Astrocyte of the cerebellum (primary cell): ENCODE results near the gene TMEM18.

ENCODE experiments used
- DNase-seq: peaks from one replicate; pipeline ENCODE4 v3.0.0-alpha.2; 2011; ENCODE audit warnings: low read depth
- H3K4me3 ChIP-seq: 2 replicates; pipeline ENCODE4 v1.5.1; 2011; ENCODE audit warnings: mild to moderate bottlenecking, low read depth, low read length, moderate library complexity
- in situ Hi-C: cut with HindIII; loops from 2 replicates; pipeline ENCODE4 v1.10.0; 2017; ENCODE audit warnings: low sequenced_read_pairs
- TF ChIP-seq, protein P1 (sequence below): IDR thresholded peaks from 2 replicates; pipeline ENCODE4 v1.5.1; 2012; ENCODE audit warnings: low read length, low read depth, moderate library complexity, mild to moderate bottlenecking; ENCODE audit errors: missing control alignments

The TMEM18 gene

DNA sequence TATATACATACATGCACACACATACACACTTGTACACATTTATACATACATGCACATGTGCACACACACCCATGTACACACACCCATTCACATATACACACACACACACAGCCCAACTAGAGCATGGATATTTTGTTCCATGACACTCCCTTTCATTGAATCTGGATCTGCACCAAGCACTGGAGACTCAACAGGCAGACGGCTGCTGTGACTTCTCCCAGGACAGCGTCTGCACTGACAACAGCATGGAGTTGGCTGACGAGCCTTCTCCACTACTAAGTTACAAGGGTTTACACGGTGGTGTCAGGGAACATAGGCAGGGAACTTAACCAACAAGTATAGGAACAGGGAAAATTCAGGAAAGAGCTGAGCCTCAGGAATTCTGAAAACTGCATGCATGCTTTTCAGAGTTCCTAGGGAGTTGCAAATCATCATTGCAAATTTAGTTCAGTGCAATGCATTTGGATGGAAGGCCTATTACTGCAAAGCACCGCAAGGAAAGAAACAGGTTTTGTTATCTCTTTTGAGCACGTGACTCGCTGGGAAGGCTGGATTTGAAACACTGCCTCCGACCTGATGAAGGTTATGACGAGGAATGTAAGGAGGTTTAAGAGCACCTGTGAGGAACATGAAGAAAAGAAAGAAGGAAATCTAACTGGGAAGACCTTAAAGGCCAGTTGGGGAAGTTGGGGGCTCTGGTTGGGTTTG is 35.9 kb downstream of the TMEM18 start:
- in situ Hi-C loops, result no loop called here
- no peak for DNase-seq
- no peak overlapping the region for H3K4me3 ChIP-seq
- TF ChIP-seq, protein P1, sequence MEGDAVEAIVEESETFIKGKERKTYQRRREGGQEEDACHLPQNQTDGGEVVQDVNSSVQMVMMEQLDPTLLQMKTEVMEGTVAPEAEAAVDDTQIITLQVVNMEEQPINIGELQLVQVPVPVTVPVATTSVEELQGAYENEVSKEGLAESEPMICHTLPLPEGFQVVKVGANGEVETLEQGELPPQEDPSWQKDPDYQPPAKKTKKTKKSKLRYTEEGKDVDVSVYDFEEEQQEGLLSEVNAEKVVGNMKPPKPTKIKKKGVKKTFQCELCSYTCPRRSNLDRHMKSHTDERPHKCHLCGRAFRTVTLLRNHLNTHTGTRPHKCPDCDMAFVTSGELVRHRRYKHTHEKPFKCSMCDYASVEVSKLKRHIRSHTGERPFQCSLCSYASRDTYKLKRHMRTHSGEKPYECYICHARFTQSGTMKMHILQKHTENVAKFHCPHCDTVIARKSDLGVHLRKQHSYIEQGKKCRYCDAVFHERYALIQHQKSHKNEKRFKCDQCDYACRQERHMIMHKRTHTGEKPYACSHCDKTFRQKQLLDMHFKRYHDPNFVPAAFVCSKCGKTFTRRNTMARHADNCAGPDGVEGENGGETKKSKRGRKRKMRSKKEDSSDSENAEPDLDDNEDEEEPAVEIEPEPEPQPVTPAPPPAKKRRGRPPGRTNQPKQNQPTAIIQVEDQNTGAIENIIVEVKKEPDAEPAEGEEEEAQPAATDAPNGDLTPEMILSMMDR, result no peak

DNA sequence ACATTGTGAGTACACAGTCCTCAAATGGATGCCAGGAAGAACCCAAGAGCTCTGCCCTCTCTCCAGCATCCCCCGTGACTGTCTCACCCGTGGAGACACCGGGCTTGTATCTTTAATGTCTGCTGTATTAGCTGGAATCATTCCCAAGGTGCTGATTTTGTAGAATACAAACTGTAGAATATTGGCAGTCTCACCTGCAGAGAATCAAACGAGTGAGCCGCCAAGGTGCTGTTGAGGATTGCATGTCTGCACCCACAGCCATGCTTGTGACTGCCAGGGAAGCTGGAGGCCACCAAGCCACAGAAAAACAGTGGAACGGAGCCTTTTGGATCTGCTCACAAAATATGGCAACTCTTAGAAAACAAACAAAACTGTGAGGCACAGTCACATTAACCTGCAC is 37.5 kb downstream of the TMEM18 start:
- DNase-seq, result no peak
- in situ Hi-C loops, result no loop called here

DNA sequence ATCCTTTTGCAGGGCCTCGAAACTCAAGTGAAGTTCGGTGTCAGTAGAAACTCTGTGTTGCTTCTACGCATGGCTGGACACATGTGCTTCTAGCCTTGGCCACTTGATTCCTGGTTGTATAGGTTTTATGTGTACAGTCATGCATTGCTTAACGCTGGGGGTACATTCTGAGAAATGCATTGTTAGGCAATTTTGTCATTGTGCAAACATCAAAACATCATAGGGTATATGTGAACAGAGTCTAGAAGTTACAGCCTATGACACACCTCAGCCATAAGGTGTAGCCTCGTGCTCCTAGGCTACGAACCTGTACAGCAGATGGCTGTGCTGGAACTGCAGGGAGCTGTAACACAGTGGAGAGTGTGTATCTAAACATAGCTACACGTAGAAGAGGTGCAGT is 39.4 kb downstream of the TMEM18 start:
- TF ChIP-seq, protein P1, result no peak
- no peak overlapping the region for H3K4me3 ChIP-seq
- in situ Hi-C loops, result no loop called here
- no peak for DNase-seq

More for the DNA sequence above, 37.5 kb downstream of the TMEM18 start:
- H3K4me3 ChIP-seq, result no peak overlapping the region
- TF ChIP-seq, protein P1, result no peak

DNA sequence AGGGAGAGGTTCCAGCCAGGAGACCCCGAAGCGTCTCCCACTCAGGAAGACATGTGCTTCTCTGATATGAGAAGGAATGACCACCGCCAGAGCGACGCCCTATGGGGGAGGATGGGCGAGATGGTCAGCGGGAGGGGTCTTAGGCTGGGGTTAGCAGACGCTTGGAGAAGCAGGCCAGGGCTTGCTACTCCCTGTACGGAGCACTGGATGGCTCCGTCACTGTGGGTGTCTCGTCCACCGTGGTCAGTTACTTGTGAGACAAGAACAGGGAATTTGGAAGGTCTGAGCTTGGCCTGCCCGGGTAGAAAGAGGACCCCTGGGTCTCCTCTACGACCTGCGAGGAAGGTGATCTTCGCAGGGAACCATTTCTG is 39.8 kb downstream of the TMEM18 start:
- no peak for DNase-seq
- no peak overlapping the region for H3K4me3 ChIP-seq

DNA sequence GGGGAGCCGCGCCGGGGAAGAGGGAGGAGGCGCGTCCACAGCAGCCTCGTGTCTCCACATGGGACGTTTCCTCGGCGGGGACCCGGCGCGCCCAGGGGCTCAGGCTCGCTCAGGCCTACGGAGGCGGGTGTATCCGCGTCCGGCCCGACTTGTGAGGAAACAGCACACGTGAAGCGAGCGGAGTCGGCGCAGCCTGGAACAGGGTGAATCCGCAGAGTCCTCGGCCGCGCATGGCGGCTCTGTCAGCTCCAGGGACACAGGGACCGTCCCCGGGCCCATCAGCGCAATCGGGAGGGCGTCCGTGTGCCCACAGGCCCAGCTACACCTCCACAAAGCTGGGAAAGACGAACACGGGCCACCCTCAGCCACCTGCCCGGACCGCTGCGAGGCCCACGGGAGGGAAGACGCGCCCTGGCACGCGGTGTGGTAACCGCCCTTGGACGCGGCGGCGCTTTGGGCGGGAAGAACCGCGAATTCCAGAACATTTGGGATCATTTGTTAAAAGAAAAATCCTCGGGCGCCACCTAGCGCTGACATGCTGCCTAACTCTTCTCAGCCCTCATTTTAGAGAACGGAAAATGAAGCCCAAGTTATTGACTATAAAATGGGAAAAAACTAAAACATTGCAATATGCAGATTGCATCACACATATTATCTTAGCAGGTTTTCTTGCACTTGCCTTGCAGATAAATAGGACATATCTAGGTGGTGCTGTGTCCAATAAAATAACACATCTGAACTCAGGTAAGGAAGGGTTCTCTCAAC is 40.4 kb downstream of the TMEM18 start:
- H3K4me3 ChIP-seq, result peak overlapping the region; percentile 16
- TF ChIP-seq, protein P1, result peak; percentile 71
- in situ Hi-C loops, result no loop called here
- DNase-seq, result peak; percentile 41

More for the DNA sequence above, 39.8 kb downstream of the TMEM18 start:
- in situ Hi-C loops, result no loop called here
- TF ChIP-seq, protein P1, result no peak

DNA sequence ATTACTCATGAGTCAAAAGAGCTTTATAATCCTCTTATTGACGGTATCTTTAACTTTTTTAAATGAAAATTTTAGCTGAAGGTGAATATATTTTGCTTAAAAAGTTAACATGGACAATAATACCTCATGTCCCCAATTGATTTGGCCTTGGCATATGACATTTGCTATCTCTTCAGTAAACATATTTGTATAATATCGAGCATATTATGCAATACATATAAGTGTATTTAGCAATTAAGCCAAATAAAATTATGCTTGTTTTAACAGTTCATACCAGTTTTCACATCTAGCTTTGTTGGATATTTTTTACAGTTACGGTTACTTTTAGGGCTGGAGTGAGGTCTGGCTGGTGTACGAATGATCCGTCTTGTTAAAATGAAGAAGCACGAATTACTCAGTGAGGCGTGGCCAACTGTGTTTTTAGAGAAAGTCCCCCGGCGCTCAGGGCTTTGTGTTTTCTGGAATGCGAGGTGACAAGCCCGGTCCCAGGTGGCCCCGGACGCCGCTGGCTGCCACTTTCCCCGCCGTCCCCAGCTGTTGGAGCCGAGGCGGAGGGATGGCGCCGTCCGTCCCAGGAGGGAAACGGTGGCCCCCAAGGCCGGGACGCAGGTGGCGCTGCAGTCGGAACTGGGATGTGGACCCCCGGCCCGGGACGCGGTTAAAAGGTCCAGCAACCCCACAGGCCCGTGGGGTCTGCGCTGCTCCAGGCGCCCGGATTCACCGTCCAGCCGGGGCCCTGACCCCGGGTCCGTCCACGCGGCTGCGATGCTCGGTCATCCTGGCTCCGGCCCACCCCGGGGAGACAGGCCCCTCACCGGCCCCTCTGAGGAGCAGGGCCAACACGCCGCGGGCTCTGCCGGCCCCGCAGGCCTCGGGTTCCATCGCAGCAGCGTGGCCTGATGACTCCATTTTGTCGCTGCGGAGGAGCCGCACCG is 41.3 kb downstream of the TMEM18 start:
- H3K4me3 ChIP-seq, result no peak overlapping the region
- in situ Hi-C loops, result no loop called here
- DNase-seq, result no peak
- TF ChIP-seq, protein P1, result no peak
